Measurements from ENCODE around the gene MOB3A. TPM values are rescaled to one million over a fixed set of nuclear protein-coding genes. Genes with fewer than 3 reads are reported as not detected.
A peak's percentile ranks its signal among the peaks of the same experiment; 100 is the strongest.

MOB3A gene
- total and polyA plus RNA-seq, 8 donors: 9.9 to 181 (median 25.9) TPM

GRCh38 chr19:2056837-2057192 lies 39.3 kb downstream of the MOB3A start:
- peaks cover 66 to 89% (median 88%) of the 10 kb centered on the region in 4 donors for H3K4me1 ChIP-seq

GRCh38 chr19:2055931-2056836 lies 39.9 kb downstream of the MOB3A start:
- peak overlapping the region; percentile 12 to 39 (median 32) for H3K4me3 ChIP-seq

More at GRCh38 chr19:2056837-2057192, 39.3 kb downstream of the MOB3A start:
- H3K27ac ChIP-seq: peak overlapping the region; percentile 21 to 100 (median 100)
- no peaks in the 10 kb centered on the region for H3K9me3 ChIP-seq
- intact Hi-C loops (cut with DNase I; ENCODE audit: low total_unique reads): no loop called here
- DNase-seq: no peak
- 42 to 66% (median 55%) methylated on average over 5 of the region's 5 CpGs for WGBS, 5 donors
- no peaks in the 10 kb centered on the region for H3K27me3 ChIP-seq
- TF ChIP-seq POLR2AphosphoS5 (IDR thresholded peaks at IDR 0.05) (no peak), CTCF (IDR thresholded peaks at IDR 0.05) (no peak), EP300 (IDR thresholded peaks at IDR 0.05) (no peak), POLR2A (IDR thresholded peaks at IDR 0.05) (no peak)
- H3K4me3 ChIP-seq: no peak overlapping the region
- no peaks in the 10 kb centered on the region for H3K36me3 ChIP-seq

GRCh38 chr19:2054763-2055162 lies 41.4 kb downstream of the MOB3A start:
- Histone ChIP-seq H3K27me3 (no peaks in the 10 kb centered on the region), H3K4me3 (no peak overlapping the region), H3K9me3 (no peaks in the 10 kb centered on the region), H3K4me1 (peaks cover 59 to 81% (median 80%) of the 10 kb centered on the region in 4 donors), H3K27ac (peak overlapping the region in 4 of 5 donors; percentile 63 to 100 (median 100)), H3K36me3 (no peaks in the 10 kb centered on the region)
- intact Hi-C loops (cut with DNase I; ENCODE audit: low total_unique reads): no loop called here
- TF ChIP-seq POLR2A (IDR thresholded peaks at IDR 0.05) (no peak), POLR2AphosphoS5 (IDR thresholded peaks at IDR 0.05) (no peak), EP300 (IDR thresholded peaks at IDR 0.05) (no peak), CTCF (IDR thresholded peaks at IDR 0.05) (no peak)
- WGBS, 5 donors: 49 to 67% (median 61%) methylated on average over 6 to 8 of the region's 8 CpGs
- DNase-seq: peak in 1 of 2 donors; percentile 36

More at GRCh38 chr19:2055931-2056836, 39.9 kb downstream of the MOB3A start:
- intact Hi-C loops (cut with DNase I; ENCODE audit: low total_unique reads): no loop called here
- Histone ChIP-seq H3K4me1 (peaks cover 71 to 93% (median 91%) of the 10 kb centered on the region in 4 donors), H3K27ac (peak overlapping the region; percentile 78 to 100 (median 100)), H3K36me3 (no peaks in the 10 kb centered on the region), H3K9me3 (no peaks in the 10 kb centered on the region), H3K27me3 (no peaks in the 10 kb centered on the region)
- WGBS, 5 donors: 10 to 33% (median 27%) methylated on average over 9 to 22 of the region's 22 CpGs
- peak in 2 of 3 donors; percentile 39 to 58 for TF ChIP-seq POLR2AphosphoS5 (IDR thresholded peaks at IDR 0.05)
- no peak for TF ChIP-seq EP300 (IDR thresholded peaks at IDR 0.05)
- peak in 1 of 2 donors; percentile 92 for DNase-seq

GRCh38 chr19:2053601-2054389 lies 42.3 kb downstream of the MOB3A start:
- no peaks in the 10 kb centered on the region for H3K27me3 ChIP-seq
- H3K36me3 ChIP-seq: peaks cover 0 to 6% (median 5%) of the 10 kb centered on the region in 4 donors
- peak; percentile 74 to 88 for DNase-seq
- TF ChIP-seq EP300 (IDR thresholded peaks at IDR 0.05) (no peak), POLR2A (IDR thresholded peaks at IDR 0.05) (no peak), CTCF (IDR thresholded peaks at IDR 0.05) (no peak), POLR2AphosphoS5 (IDR thresholded peaks at IDR 0.05) (peak; percentile 47 to 69 (median 62))
- 57 to 74% (median 65%) methylated on average over 24 of the region's 24 CpGs for WGBS, 5 donors
- peak overlapping the region; percentile 59 to 100 (median 100) for H3K27ac ChIP-seq
- peaks cover 58 to 81% (median 79%) of the 10 kb centered on the region in 4 donors for H3K4me1 ChIP-seq
- no peaks in the 10 kb centered on the region for H3K9me3 ChIP-seq
- H3K4me3 ChIP-seq: no peak overlapping the region
- intact Hi-C loops (cut with DNase I; ENCODE audit: low total_unique reads): no loop called here

All from stomach (tissue), 9 donors.